AG09309 (cell line): ENCODE results near the gene ARHGAP20.

Experiments used
- DNase-seq: peaks from one replicate; pipeline ENCODE4 v3.0.0-alpha.2; 2010; ENCODE audit warnings: low read depth
- H3K4me3 ChIP-seq: 2 replicates; pipeline ENCODE4 v1.5.1; 2011; ENCODE audit warnings: mild to moderate bottlenecking, low read depth, low read length, moderate library complexity; ENCODE audit not compliant: control insufficient read depth
- TF ChIP-seq, protein P1 (sequence below): IDR thresholded peaks from 2 replicates; pipeline ENCODE4 v1.5.1; 2011; ENCODE audit warnings: mild to moderate bottlenecking, low read depth, low read length, inconsistent platforms; ENCODE audit not compliant: insufficient read depth, control insufficient read depth; ENCODE audit errors: missing control alignments

The ARHGAP20 gene

DNA sequence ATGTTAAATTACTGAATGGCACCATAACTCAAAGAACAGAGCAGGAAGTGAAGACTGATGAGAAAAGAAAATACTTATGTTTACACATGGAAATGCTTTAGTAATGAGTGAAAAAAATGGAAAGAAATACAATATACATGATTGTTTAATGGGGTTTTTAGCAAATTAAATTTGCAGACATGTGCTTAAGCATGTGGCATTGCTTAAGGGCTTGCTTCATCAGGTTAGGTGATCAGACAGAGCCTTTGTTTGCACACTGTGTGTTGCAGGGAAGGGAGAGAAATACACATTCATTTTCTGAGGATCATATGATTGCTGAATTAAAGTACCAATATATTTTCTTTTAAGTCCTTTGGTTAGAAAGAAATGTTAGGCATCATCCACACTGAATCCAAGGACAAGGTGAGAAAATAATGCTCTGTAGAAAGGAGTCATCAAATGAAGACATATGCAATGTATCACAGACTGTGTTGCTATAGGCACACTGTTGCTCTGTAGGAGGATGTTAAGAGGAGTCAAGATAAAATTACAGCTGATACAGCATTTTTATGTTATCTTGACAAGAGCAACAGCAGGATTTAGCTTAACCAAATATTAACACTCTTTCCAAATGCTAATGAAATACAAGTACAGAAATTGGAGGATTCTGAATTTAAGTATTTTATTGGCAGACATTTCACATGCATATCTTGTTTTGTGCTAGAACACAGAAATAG, 23.4 kb upstream of the ARHGAP20 start:
- TF ChIP-seq, protein P1, sequence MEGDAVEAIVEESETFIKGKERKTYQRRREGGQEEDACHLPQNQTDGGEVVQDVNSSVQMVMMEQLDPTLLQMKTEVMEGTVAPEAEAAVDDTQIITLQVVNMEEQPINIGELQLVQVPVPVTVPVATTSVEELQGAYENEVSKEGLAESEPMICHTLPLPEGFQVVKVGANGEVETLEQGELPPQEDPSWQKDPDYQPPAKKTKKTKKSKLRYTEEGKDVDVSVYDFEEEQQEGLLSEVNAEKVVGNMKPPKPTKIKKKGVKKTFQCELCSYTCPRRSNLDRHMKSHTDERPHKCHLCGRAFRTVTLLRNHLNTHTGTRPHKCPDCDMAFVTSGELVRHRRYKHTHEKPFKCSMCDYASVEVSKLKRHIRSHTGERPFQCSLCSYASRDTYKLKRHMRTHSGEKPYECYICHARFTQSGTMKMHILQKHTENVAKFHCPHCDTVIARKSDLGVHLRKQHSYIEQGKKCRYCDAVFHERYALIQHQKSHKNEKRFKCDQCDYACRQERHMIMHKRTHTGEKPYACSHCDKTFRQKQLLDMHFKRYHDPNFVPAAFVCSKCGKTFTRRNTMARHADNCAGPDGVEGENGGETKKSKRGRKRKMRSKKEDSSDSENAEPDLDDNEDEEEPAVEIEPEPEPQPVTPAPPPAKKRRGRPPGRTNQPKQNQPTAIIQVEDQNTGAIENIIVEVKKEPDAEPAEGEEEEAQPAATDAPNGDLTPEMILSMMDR = no peak
- no peak for DNase-seq
- H3K4me3 ChIP-seq = no peak overlapping the region

DNA sequence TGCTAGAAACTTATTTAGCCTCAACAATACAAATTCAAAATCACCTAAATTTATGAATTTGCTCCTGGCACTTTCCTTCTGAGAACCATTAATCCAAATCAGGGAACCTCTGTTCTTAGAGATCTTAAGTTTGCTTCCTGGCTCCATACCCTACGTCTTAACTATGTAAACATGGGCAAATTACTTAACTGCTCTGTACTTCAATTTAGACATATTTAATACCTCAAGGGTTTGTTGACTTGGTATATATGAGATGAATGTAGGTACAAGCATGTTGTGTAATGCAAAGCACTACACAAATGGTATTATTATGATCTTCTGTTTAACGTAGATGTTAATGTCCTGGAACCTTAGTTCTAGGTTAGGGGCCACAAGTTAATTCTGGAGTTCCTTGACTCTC, 22.6 kb upstream of the ARHGAP20 start:
- DNase-seq = no peak
- TF ChIP-seq, protein P1 = no peak
- H3K4me3 ChIP-seq = no peak overlapping the region

DNA sequence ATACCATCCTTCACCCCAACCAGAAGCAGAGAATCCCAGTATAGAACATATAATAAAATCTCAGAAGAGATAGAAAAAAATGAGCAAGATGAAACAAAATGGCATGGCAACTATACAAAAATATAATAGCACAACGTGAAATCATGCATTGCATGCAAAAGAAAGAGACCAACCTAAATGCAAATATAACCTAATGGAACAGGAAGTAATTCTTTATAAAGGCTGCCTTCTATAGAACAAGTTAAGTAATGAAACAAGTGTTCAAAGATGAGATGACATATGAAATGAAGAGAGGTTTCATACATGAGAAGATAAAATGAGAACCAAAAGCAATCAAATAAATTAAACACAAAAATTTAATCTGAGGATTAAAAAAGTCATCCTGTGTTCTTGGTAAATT, 18.5 kb upstream of the ARHGAP20 start:
- no peak for DNase-seq
- TF ChIP-seq, protein P1 = no peak
- no peak overlapping the region for H3K4me3 ChIP-seq

DNA sequence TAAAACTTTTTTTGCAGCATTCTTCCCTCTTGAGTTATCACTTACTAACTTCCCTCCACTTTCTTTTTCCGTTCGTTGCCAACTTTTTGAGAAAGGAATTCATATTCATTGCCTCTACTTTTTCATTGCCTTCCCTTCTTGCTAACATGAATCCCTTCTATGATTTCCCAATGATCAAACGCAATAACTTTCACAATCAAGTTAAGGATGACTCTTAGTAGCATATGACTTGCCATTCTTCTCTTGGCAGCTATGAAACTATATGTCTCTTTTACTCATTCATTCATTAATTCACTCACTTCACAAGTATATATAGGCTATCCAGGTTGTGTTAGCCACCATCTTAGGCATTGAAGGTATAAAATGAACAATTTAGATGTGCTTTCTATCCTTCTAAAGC, 16.6 kb upstream of the ARHGAP20 start:
- peak; percentile 46 for DNase-seq
- TF ChIP-seq, protein P1 = no peak
- H3K4me3 ChIP-seq = no peak overlapping the region

DNA sequence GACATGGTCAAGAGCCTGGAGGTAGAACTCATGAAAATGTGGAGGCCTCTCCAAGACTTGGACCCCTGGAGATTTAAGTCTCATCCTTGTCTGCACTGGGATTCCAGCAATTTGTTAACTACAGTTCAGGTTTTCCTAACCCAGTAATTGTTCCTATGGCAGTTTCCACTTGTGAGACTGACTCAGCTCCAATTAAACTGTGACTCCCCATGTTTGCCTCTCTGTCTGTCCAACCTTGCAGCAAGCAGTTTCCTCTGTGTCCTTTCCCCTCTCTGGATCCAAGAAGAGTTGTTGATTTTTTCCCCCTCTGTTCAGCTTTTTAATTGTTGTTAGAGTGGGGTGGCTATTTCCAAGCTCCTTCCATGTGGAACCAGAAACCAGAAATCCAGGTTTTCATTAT, 16.2 kb upstream of the ARHGAP20 start:
- H3K4me3 ChIP-seq = no peak overlapping the region
- no peak for DNase-seq
- TF ChIP-seq, protein P1 = no peak

DNA sequence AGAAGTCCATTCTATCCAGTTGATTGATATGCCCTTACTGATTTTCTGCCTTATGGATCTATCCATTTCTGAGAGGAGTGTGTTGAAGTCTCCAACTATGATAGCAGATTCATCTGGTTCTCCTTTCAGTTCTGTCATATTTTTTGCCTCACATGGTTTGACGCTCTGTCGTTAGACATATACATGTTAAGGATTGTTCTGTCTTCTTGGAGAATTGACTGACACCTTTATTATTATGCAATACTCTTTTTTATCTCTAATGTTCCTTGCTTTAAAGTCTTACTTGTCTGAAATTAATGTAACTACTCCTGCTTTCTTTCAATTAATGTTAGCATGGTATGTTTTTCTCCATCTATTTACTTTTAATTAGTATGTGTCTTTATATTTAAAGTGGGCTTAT, 12.1 kb upstream of the ARHGAP20 start:
- no peak for DNase-seq
- H3K4me3 ChIP-seq = no peak overlapping the region
- TF ChIP-seq, protein P1 = no peak
